GM21526 (cell line): ENCODE measurements around the gene CNTNAP3.
"Not testable (repeated sequence)": the region's sequence is repeated elsewhere in the genome, so short reads cannot be mapped to it uniquely, and the experiment has no call there.

Experiments used
- ATAC-seq: cut with Tn5 transposase; IDR thresholded peaks from one replicate; pipeline ENCODE4 v1.9.1; 2021; ENCODE audit warnings: moderate library complexity; ENCODE audit not compliant: unreplicated experiment, low FRiP score

Gene CNTNAP3

GRCh38 chr9:39078621-39079256 lies 209.2 kb downstream of the CNTNAP3 start:
- ATAC-seq: not testable (repeated sequence)

- not testable (repeated sequence) for ATAC-seq
These were observed 214.4 kb downstream of the CNTNAP3 start for GRCh38 chr9:39073537-39073936.

- not testable (repeated sequence) for ATAC-seq
These were observed 220.3 kb downstream of the CNTNAP3 start for GRCh38 chr9:39067683-39068082.

GRCh38 chr9:39062966-39063365 lies 225.0 kb downstream of the CNTNAP3 start:
- ATAC-seq: not testable (repeated sequence)

- not testable (repeated sequence) for ATAC-seq
These were observed 233.5 kb downstream of the CNTNAP3 start for GRCh38 chr9:39054453-39054852.

GRCh38 chr9:39046833-39047232 lies 241.1 kb downstream of the CNTNAP3 start:
- not testable (repeated sequence) for ATAC-seq

GRCh38 chr9:39042352-39042803 lies 245.6 kb downstream of the CNTNAP3 start:
- not testable (repeated sequence) for ATAC-seq

- ATAC-seq: not testable (repeated sequence)
These were observed 246.2 kb downstream of the CNTNAP3 start for GRCh38 chr9:39041774-39042173.

- not testable (repeated sequence) for ATAC-seq
These were observed 248.8 kb downstream of the CNTNAP3 start for GRCh38 chr9:39039148-39039547.

- ATAC-seq: not testable (repeated sequence)
These were observed 249.7 kb downstream of the CNTNAP3 start for GRCh38 chr9:39038221-39038620.

- not testable (repeated sequence) for ATAC-seq
These were observed 254.1 kb downstream of the CNTNAP3 start for GRCh38 chr9:39033849-39034248.

GRCh38 chr9:39030204-39031019 lies 257.6 kb downstream of the CNTNAP3 start:
- ATAC-seq: not testable (repeated sequence)

GRCh38 chr9:39028855-39029254 lies 259.1 kb downstream of the CNTNAP3 start:
- not testable (repeated sequence) for ATAC-seq

GRCh38 chr9:39028168-39028567 lies 259.8 kb downstream of the CNTNAP3 start:
- ATAC-seq: not testable (repeated sequence)

- ATAC-seq: not testable (repeated sequence)
These were observed 261.9 kb downstream of the CNTNAP3 start for GRCh38 chr9:39025911-39026588.
